Right lobe of liver (tissue), 6 donors: ENCODE data around the gene PLS1. TPM values are rescaled to one million over a fixed set of nuclear protein-coding genes. Genes with fewer than 3 reads are reported as not detected.

Experiments used
- ATAC-seq, 4 donors: fragments of 200-7000 bp; cut with Tn5 transposase; one replicate each; pipeline ENCODE4 v1.9.1; 2020; ENCODE audit warnings: mild to moderate bottlenecking in 4 of 4, moderate library complexity in 4 of 4
- DNase-seq, 3 donors: peaks; one replicate each; pipeline ENCODE4 v3.0.0-alpha.2; 2020
- H3K27ac ChIP-seq, 3 donors: fragments of 200-600 bp; one replicate each; pipeline ENCODE4 v1.8.0; 2022
- H3K27me3 ChIP-seq, 2 donors: fragments of 200-600 bp; one replicate each; pipeline ENCODE4 v1.8.0; 2022
- H3K36me3 ChIP-seq, 4 donors: fragments of 200-600 bp; sonication (generic) in 1 of 4; one replicate each; pipeline versions ENCODE4 v1.5.1 to v1.8.0; 2017 to 2022; ENCODE audit warnings: control low read depth in 1 of 4
- H3K4me1 ChIP-seq, 4 donors: fragments of 200-600 bp; sonication (generic) in 1 of 4; one replicate each; pipeline versions ENCODE4 v1.5.1 to v1.8.0; 2017 to 2022; ENCODE audit warnings: control low read depth in 1 of 4
- H3K4me3 ChIP-seq, 3 donors: fragments of 200-600 bp; one replicate each; pipeline ENCODE4 v1.8.0; 2022
- H3K9me3 ChIP-seq, 4 donors: fragments of 200-600 bp; sonication (generic) in 1 of 4; one replicate each; pipeline versions ENCODE4 v1.5.1 to v1.8.0; 2017 to 2022; ENCODE audit warnings: control low read depth in 1 of 4
- POLR2A ChIP-seq: fragments of 450-650 bp; IDR thresholded peaks from one replicate; pipeline ENCODE4 v1.6.1; 2017; ENCODE audit warnings: antibody characterized with exemption, mild to moderate bottlenecking
- WGBS: methylation state at CpG from one replicate; pipeline ENCODE4 v1.1.6; 2018; ENCODE audit warnings: low coverage, low lambda C conversion rate; ENCODE audit not compliant: insufficient coverage; ENCODE audit errors: missing lambda C conversion rate; 5-methylcytosine and 5-hydroxymethylcytosine counted together
- intact Hi-C, 2 donors: fragments of 100-400 bp; cut with DNase I; formaldehyde crosslinking; loops; one replicate each; pipeline versions ENCODE4 v1.11.2 to v1.14.1; 2022
- total RNA-seq, 6 experiments: library from RNA; depleted of rRNA in 2 of 6; stranded (reverse); fragments of >200 nt in 2 of 6; fragmentation: NEBNext Ultra II Directional in 3 of 6; extraction: Animal tissue kit (Norgen Biotek cat#: 25700) in 3 of 6; gene quantifications; one replicate each; pipeline versions ENCODE4 v1.1.0 to v1.2.4, GENCODE V29; 2016 to 2023
- TF ChIP-seq, protein P1 (sequence below), 4 donors: fragments of 200-600 bp in 3 of 4; fragments of 450-650 bp in 1 of 4; IDR thresholded peaks; one replicate each; pipeline versions ENCODE4 v1.5.1 to v1.8.0; 2016 to 2022; ENCODE audit warnings: antibody characterized with exemption in 4 of 4, mild to moderate bottlenecking in 2 of 4
- donor health status: DM: no; HTN: yes; CAD: no.
- donor health status: DM: no; HTN: no; CAD: no.
- donor health status: DM: no; HTN: no; CAD: no.
- donor health status: DM: no; HTN: yes; CAD: no.
- donor health status: DM: no; HTN: yes; CAD: no.

PLS1 gene
- total RNA-seq, 6 experiments from 2014 or later, result 13.0 to 30.5 (median 18.2) TPM

- intact Hi-C loops, result no loop called here
- H3K4me1 ChIP-seq, result no peaks in the 10 kb centered on the region
- no peak for ATAC-seq
- H3K36me3 ChIP-seq, result no peaks in the 10 kb centered on the region
- no peaks in the 10 kb centered on the region for H3K9me3 ChIP-seq
- H3K27me3 ChIP-seq, result no peaks in the 10 kb centered on the region
- TF ChIP-seq, protein P1, sequence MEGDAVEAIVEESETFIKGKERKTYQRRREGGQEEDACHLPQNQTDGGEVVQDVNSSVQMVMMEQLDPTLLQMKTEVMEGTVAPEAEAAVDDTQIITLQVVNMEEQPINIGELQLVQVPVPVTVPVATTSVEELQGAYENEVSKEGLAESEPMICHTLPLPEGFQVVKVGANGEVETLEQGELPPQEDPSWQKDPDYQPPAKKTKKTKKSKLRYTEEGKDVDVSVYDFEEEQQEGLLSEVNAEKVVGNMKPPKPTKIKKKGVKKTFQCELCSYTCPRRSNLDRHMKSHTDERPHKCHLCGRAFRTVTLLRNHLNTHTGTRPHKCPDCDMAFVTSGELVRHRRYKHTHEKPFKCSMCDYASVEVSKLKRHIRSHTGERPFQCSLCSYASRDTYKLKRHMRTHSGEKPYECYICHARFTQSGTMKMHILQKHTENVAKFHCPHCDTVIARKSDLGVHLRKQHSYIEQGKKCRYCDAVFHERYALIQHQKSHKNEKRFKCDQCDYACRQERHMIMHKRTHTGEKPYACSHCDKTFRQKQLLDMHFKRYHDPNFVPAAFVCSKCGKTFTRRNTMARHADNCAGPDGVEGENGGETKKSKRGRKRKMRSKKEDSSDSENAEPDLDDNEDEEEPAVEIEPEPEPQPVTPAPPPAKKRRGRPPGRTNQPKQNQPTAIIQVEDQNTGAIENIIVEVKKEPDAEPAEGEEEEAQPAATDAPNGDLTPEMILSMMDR (IDR thresholded peaks at IDR 0.05), result no peak
- no peak for TF ChIP-seq POLR2A
- H3K27ac ChIP-seq, result no peak overlapping the region
- no peak for DNase-seq
- WGBS, result 95% methylated on average over 2 of the region's 2 CpGs
- H3K4me3 ChIP-seq, result no peak overlapping the region
Observed at GRCh38 chr3:142625153-142625440, 28.9 kb downstream of the PLS1 start.

- Histone ChIP-seq H3K27me3 (no peaks in the 10 kb centered on the region), H3K4me3 (no peak overlapping the region), H3K4me1 (no peaks in the 10 kb centered on the region), H3K9me3 (no peaks in the 10 kb centered on the region), H3K27ac (no peak overlapping the region), H3K36me3 (no peaks in the 10 kb centered on the region)
- no peak for ATAC-seq
- TF ChIP-seq POLR2A, result no peak
- TF ChIP-seq, protein P1 (IDR thresholded peaks at IDR 0.05), result no peak
- intact Hi-C loops, result no loop called here
- DNase-seq, result no peak
Observed at GRCh38 chr3:142626971-142627370, 30.8 kb downstream of the PLS1 start.

- no peaks in the 10 kb centered on the region for H3K9me3 ChIP-seq
- H3K4me1 ChIP-seq, result no peaks in the 10 kb centered on the region
- DNase-seq (no peak), ATAC-seq (peak in 3 of 4 donors; percentile 37 to 59 (median 55))
- no peak overlapping the region for H3K4me3 ChIP-seq
- H3K27me3 ChIP-seq, result no peaks in the 10 kb centered on the region
- WGBS, result 69% methylated on average over 1 of the region's 1 CpG
- intact Hi-C loops, result no loop called here
- no peak overlapping the region for H3K27ac ChIP-seq
- no peak for TF ChIP-seq POLR2A
- TF ChIP-seq, protein P1 (IDR thresholded peaks at IDR 0.05), result no peak
- no peaks in the 10 kb centered on the region for H3K36me3 ChIP-seq
Observed at GRCh38 chr3:142628801-142629200, 32.6 kb downstream of the PLS1 start.

GRCh38 chr3:142633073-142633472 lies 36.9 kb downstream of the PLS1 start:
- Histone ChIP-seq H3K36me3 (no peaks in the 10 kb centered on the region), H3K27me3 (no peaks in the 10 kb centered on the region), H3K27ac (no peak overlapping the region), H3K4me1 (no peaks in the 10 kb centered on the region), H3K4me3 (no peak overlapping the region), H3K9me3 (no peaks in the 10 kb centered on the region)
- no peak for TF ChIP-seq POLR2A
- TF ChIP-seq, protein P1 (IDR thresholded peaks at IDR 0.05), result no peak
- no peak for DNase-seq
- intact Hi-C loops, result no loop called here
- WGBS, result 76% methylated on average over 5 of the region's 5 CpGs
- no peak for ATAC-seq

- no peak overlapping the region for H3K4me3 ChIP-seq
- no peaks in the 10 kb centered on the region for H3K27me3 ChIP-seq
- ATAC-seq (no peak), DNase-seq (no peak)
- no peaks in the 10 kb centered on the region for H3K36me3 ChIP-seq
- H3K9me3 ChIP-seq, result no peaks in the 10 kb centered on the region
- intact Hi-C loops, result no loop called here
- H3K4me1 ChIP-seq, result no peaks in the 10 kb centered on the region
- TF ChIP-seq, protein P1 (IDR thresholded peaks at IDR 0.05), result no peak
- no peak for TF ChIP-seq POLR2A
- no peak overlapping the region for H3K27ac ChIP-seq
Observed at GRCh38 chr3:142636050-142636449, 39.9 kb downstream of the PLS1 start.
